DND-41 (cell line): Measurements from ENCODE around the gene RBMS3.

ENCODE experiments used
- ATAC-seq: fragments of 200-7000 bp; cut with Tn5 transposase; 3 replicates; pipeline ENCODE4 v1.9.1; 2021; ENCODE audit warnings: low read depth; ENCODE audit not compliant: insufficient read depth
- DNase-seq: peaks from one replicate; pipeline ENCODE4 v3.0.0-alpha.2; 2020
- H2AFZ ChIP-seq: 2 replicates; pipeline ENCODE4 v1.6.0; 2012; ENCODE audit warnings: low read depth, low read length
- H3K27ac ChIP-seq: 2 replicates; pipeline ENCODE4 v1.5.1; 2012; ENCODE audit warnings: low read length, inconsistent platforms
- H3K27me3 ChIP-seq: fragments of 200-600 bp; sonication (generic); 2 replicates; pipeline ENCODE4 v1.6.0; 2012; ENCODE audit warnings: low read length, mild to moderate bottlenecking, inconsistent platforms; ENCODE audit not compliant: insufficient read depth, poor library complexity
- H3K36me3 ChIP-seq: 2 replicates; pipeline ENCODE4 v1.5.1; 2012; ENCODE audit warnings: low read length, inconsistent platforms; ENCODE audit not compliant: insufficient read depth
- H3K4me1 ChIP-seq: 2 replicates; pipeline ENCODE4 v1.5.1; 2012; ENCODE audit warnings: mild to moderate bottlenecking, low read length; ENCODE audit not compliant: insufficient read depth
- H3K4me2 ChIP-seq: 2 replicates; pipeline ENCODE4 v1.6.0; 2012; ENCODE audit warnings: mild to moderate bottlenecking, moderate library complexity, low read length, inconsistent platforms; ENCODE audit not compliant: insufficient read depth
- H3K4me3 ChIP-seq, 2 experiments: fragments of 200-600 bp in 1 of 2; shearing (Covaris generic) in 1 of 2; 2 replicates each; pipeline ENCODE4 v1.5.1; 2012 to 2016; ENCODE audit warnings: inconsistent platforms in 2 of 2, low read length in 2 of 2, mild to moderate bottlenecking in 2 of 2, low read depth in 1 of 2, moderate library complexity in 1 of 2
- H3K79me2 ChIP-seq: 2 replicates; pipeline ENCODE4 v1.6.0; 2012; ENCODE audit warnings: low read length, inconsistent platforms; ENCODE audit not compliant: insufficient read depth
- H3K9ac ChIP-seq: 2 replicates; pipeline ENCODE4 v1.6.0; 2012; ENCODE audit warnings: low read depth, mild to moderate bottlenecking, inconsistent platforms, low read length, moderate library complexity
- H3K9me3 ChIP-seq: 2 replicates; pipeline ENCODE4 v1.5.1; 2012; ENCODE audit warnings: low read length, moderate library complexity, mild to moderate bottlenecking, inconsistent platforms; ENCODE audit not compliant: insufficient read depth, severe bottlenecking
- H4K20me1 ChIP-seq: 2 replicates; pipeline ENCODE4 v1.6.0; 2012; ENCODE audit warnings: low read length; ENCODE audit not compliant: insufficient read depth
- CTCF ChIP-seq: IDR thresholded peaks from 2 replicates; pipeline ENCODE4 v1.5.1; 2012; ENCODE audit warnings: borderline replicate concordance, low read length, moderate library complexity, mild to moderate bottlenecking; ENCODE audit not compliant: poor library complexity, severe bottlenecking; ENCODE audit errors: extremely low read depth
- EZH2 ChIP-seq: IDR thresholded peaks from 3 replicates; pipeline ENCODE4 v1.6.1; 2012; ENCODE audit warnings: borderline replicate concordance, low read depth, mild to moderate bottlenecking, moderate library complexity, low read length, inconsistent platforms; ENCODE audit not compliant: severe bottlenecking

Gene RBMS3

GRCh38 chr3:29644261-29644660 is 363.4 kb downstream of the RBMS3 start:
- Histone ChIP-seq H3K79me2 (no peaks in the 10 kb centered on the region), H3K9ac (no peak overlapping the region), H3K27ac (no peak overlapping the region), H3K36me3 (no peaks in the 10 kb centered on the region), H2AFZ (no peak overlapping the region), H3K9me3 (no peaks in the 10 kb centered on the region), H3K27me3 (no peaks in the 10 kb centered on the region), H3K4me3 (no peak overlapping the region), H3K4me2 (no peak overlapping the region), H3K4me1 (no peaks in the 10 kb centered on the region), H4K20me1 (no peaks in the 10 kb centered on the region)
- TF ChIP-seq EZH2 (no peak), CTCF (no peak)
- no peak for DNase-seq
- no peak for ATAC-seq

- TF ChIP-seq CTCF (no peak), EZH2 (no peak)
- no peaks in the 10 kb centered on the region for H3K9me3 ChIP-seq
- no peak overlapping the region for H3K9ac ChIP-seq
- H3K27ac ChIP-seq, result no peak overlapping the region
- H3K36me3 ChIP-seq, result no peaks in the 10 kb centered on the region
- H3K4me2 ChIP-seq, result no peak overlapping the region
- H3K27me3 ChIP-seq, result no peaks in the 10 kb centered on the region
- ATAC-seq, result no peak
- DNase-seq, result no peak
- no peaks in the 10 kb centered on the region for H3K79me2 ChIP-seq
- H3K4me1 ChIP-seq, result no peaks in the 10 kb centered on the region
- H4K20me1 ChIP-seq, result no peaks in the 10 kb centered on the region
- no peak overlapping the region for H3K4me3 ChIP-seq
- H2AFZ ChIP-seq, result no peak overlapping the region
Measured at GRCh38 chr3:29644956-29645636, 364.2 kb downstream of the RBMS3 start.

- no peaks in the 10 kb centered on the region for H3K79me2 ChIP-seq
- no peak for DNase-seq
- H3K27ac ChIP-seq, result no peak overlapping the region
- H2AFZ ChIP-seq, result no peak overlapping the region
- ATAC-seq, result no peak
- TF ChIP-seq CTCF (no peak), EZH2 (no peak)
- H3K4me3 ChIP-seq, result no peak overlapping the region
- H3K9ac ChIP-seq, result no peak overlapping the region
- H4K20me1 ChIP-seq, result no peaks in the 10 kb centered on the region
- H3K9me3 ChIP-seq, result no peaks in the 10 kb centered on the region
- no peak overlapping the region for H3K4me2 ChIP-seq
- H3K27me3 ChIP-seq, result no peaks in the 10 kb centered on the region
- no peaks in the 10 kb centered on the region for H3K4me1 ChIP-seq
- no peaks in the 10 kb centered on the region for H3K36me3 ChIP-seq
Measured at GRCh38 chr3:29646043-29646442, 365.2 kb downstream of the RBMS3 start.
